ENCODE measurements around the gene SPHK2.

SPHK2 gene

DNA sequence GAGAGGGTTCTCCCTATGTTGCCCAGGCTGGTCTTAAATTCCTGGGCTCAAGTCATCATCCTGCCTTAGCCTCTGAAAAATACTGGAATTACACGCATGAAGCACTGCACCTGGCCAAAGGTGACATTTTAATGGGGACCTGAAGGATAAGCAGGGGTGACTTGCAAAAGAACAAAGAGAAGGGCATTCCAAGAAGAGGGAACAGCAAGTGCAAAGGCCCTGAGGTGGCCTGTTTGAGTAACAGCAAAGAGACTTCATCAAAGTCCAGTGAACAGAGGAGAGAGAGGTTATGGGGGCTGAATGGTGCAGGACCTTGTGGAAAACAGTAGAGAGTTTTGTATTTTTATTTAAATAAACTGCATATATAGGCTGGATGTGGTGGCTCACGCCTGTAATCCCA lies 22.5 kb downstream of the SPHK2 start:
- H3K36me3 Mint-ChIP-seq (ENCODE audit: low read depth): peaks cover 5% of the 10 kb centered on the region

GRCh38 chr19:48642862-48643261 lies 23.6 kb downstream of the SPHK2 start:
- Mint-ChIP-seq H3K4me3 (peak overlapping the region in 2 of 3 experiments; percentile 50 to 64), H3K27ac (peak overlapping the region; percentile 9 to 79 (median 34)), H3K36me3 (ENCODE audit: low read depth) (peaks cover 5% of the 10 kb centered on the region), H3K27me3 (ENCODE audit: low read depth) (no peaks in the 10 kb centered on the region), H3K9me3 (no peaks in the 10 kb centered on the region), H3K4me1 (peaks cover 33% of the 10 kb centered on the region)
- TF ChIP-seq, protein P1, sequence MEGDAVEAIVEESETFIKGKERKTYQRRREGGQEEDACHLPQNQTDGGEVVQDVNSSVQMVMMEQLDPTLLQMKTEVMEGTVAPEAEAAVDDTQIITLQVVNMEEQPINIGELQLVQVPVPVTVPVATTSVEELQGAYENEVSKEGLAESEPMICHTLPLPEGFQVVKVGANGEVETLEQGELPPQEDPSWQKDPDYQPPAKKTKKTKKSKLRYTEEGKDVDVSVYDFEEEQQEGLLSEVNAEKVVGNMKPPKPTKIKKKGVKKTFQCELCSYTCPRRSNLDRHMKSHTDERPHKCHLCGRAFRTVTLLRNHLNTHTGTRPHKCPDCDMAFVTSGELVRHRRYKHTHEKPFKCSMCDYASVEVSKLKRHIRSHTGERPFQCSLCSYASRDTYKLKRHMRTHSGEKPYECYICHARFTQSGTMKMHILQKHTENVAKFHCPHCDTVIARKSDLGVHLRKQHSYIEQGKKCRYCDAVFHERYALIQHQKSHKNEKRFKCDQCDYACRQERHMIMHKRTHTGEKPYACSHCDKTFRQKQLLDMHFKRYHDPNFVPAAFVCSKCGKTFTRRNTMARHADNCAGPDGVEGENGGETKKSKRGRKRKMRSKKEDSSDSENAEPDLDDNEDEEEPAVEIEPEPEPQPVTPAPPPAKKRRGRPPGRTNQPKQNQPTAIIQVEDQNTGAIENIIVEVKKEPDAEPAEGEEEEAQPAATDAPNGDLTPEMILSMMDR (IDR thresholded peaks at IDR 0.05; ENCODE audit: unreplicated experiment in 3 of 3): no peak

More for the DNA sequence above, 22.5 kb downstream of the SPHK2 start:
- H3K4me3 Mint-ChIP-seq: peak overlapping the region in 2 of 3 experiments; percentile 22 to 58
- peaks cover 30% of the 10 kb centered on the region for H3K4me1 Mint-ChIP-seq
- no peaks in the 10 kb centered on the region for H3K9me3 Mint-ChIP-seq
- H3K27ac Mint-ChIP-seq: no peak overlapping the region
- no peaks in the 10 kb centered on the region for H3K27me3 Mint-ChIP-seq (ENCODE audit: low read depth)
- TF ChIP-seq, protein P1 (IDR thresholded peaks at IDR 0.05; ENCODE audit: unreplicated experiment in 3 of 3): no peak

- Mint-ChIP-seq H3K27ac (peak overlapping the region; percentile 84 to 91 (median 85)), H3K36me3 (ENCODE audit: low read depth) (no peaks in the 10 kb centered on the region), H3K4me3 (peak overlapping the region; percentile 82 to 92 (median 89)), H3K27me3 (ENCODE audit: low read depth) (no peaks in the 10 kb centered on the region), H3K9me3 (no peaks in the 10 kb centered on the region), H3K4me1 (peaks cover 32% of the 10 kb centered on the region)
- TF ChIP-seq, protein P1 (IDR thresholded peaks at IDR 0.05; ENCODE audit: unreplicated experiment in 3 of 3): no peak
Measured at GRCh38 chr19:48644355-48644754, 25.0 kb downstream of the SPHK2 start.

GRCh38 chr19:48644839-48645619 lies 25.7 kb downstream of the SPHK2 start:
- no peaks in the 10 kb centered on the region for H3K36me3 Mint-ChIP-seq (ENCODE audit: low read depth)
- H3K9me3 Mint-ChIP-seq: no peaks in the 10 kb centered on the region
- TF ChIP-seq, protein P1 (IDR thresholded peaks at IDR 0.05; ENCODE audit: unreplicated experiment in 3 of 3): no peak
- peak overlapping the region; percentile 82 to 92 (median 90) for H3K4me3 Mint-ChIP-seq
- peak overlapping the region; percentile 91 to 98 (median 96) for H3K27ac Mint-ChIP-seq
- H3K27me3 Mint-ChIP-seq (ENCODE audit: low read depth): no peaks in the 10 kb centered on the region
- peaks cover 32% of the 10 kb centered on the region for H3K4me1 Mint-ChIP-seq

GRCh38 chr19:48645620-48646000 lies 26.3 kb downstream of the SPHK2 start:
- Mint-ChIP-seq H3K27me3 (ENCODE audit: low read depth) (no peaks in the 10 kb centered on the region), H3K27ac (peak overlapping the region; percentile 91 to 98 (median 96)), H3K4me1 (peaks cover 32% of the 10 kb centered on the region), H3K9me3 (no peaks in the 10 kb centered on the region), H3K36me3 (ENCODE audit: low read depth) (no peaks in the 10 kb centered on the region), H3K4me3 (peak overlapping the region; percentile 90 to 92 (median 90))
- TF ChIP-seq, protein P1 (IDR thresholded peaks at IDR 0.05; ENCODE audit: unreplicated experiment in 3 of 3): no peak
